H1 (cell line): ENCODE measurements around the gene TAPBPL. TPM values are rescaled to one million over a fixed set of nuclear protein-coding genes. Genes with fewer than 3 reads are reported as not detected.

Experiments used
- CTCF ChIA-PET: fragments of 300-600 bp; sonication (Branson Sonifier 250); formaldehyde crosslinking; loops from one replicate; lab custom pipeline; 2021; ENCODE audit not compliant: partially characterized antibody; lab: Charles Lee
- POLR2A ChIA-PET: fragments of 300-600 bp; sonication (Branson Sonifier 250); formaldehyde crosslinking; loops from one replicate; lab custom pipeline; 2021; ENCODE audit warnings: inconsistent platforms; ENCODE audit not compliant: partially characterized antibody; lab: Charles Lee
- DNase-seq, 2 experiments: peaks; one replicate each; pipeline versions ENCODE4 v3.0.0 to v3.0.0-alpha.2; 2010 to 2022; ENCODE audit warnings: low spot score in 2 of 2, low read depth in 1 of 2, mixed read lengths in 1 of 2
- FAIRE-seq: peaks from 2 replicates; lab custom pipeline; 2011; peaks lifted over from hg19 to GRCh38; lab: Jason Lieb, UNC
- H2AFZ ChIP-seq: 2 replicates; pipeline ENCODE4 v1.8.1; 2012; ENCODE audit warnings: low read length, inconsistent platforms
- H2AK5ac ChIP-seq: 2 replicates; pipeline ENCODE4 v1.6.1; 2013; ENCODE audit warnings: low read depth, low read length
- H2BK120ac ChIP-seq: replicated peaks from 2 replicates; pipeline ENCODE3; 2013; ENCODE audit warnings: low read depth, low read length, inconsistent platforms
- H2BK12ac ChIP-seq: 2 replicates; pipeline ENCODE4 v1.6.1; 2013; ENCODE audit warnings: low read depth, low read length
- H2BK15ac ChIP-seq: 2 replicates; pipeline ENCODE4 v1.6.1; 2013; ENCODE audit warnings: low read length
- H2BK20ac ChIP-seq: 2 replicates; pipeline ENCODE4 v1.6.1; 2013; ENCODE audit warnings: low read length
- H2BK5ac ChIP-seq: 2 replicates; pipeline ENCODE4 v1.6.1; 2013; ENCODE audit warnings: low read depth, low read length
- H3K14ac ChIP-seq: 2 replicates; pipeline ENCODE4 v1.6.1; 2013; ENCODE audit warnings: inconsistent platforms; ENCODE audit not compliant: insufficient read length
- H3K18ac ChIP-seq: 2 replicates; pipeline ENCODE4 v1.6.1; 2013; ENCODE audit warnings: low read length; ENCODE audit errors: extremely low read depth
- H3K23ac ChIP-seq: 2 replicates; pipeline ENCODE4 v1.6.1; 2013; ENCODE audit warnings: inconsistent platforms; ENCODE audit not compliant: insufficient read length
- H3K23me2 ChIP-seq: 2 replicates; pipeline ENCODE4 v1.6.1; 2013; ENCODE audit warnings: low read depth, low read length
- H3K27ac ChIP-seq: 2 replicates; pipeline ENCODE4 v1.6.1; 2011; ENCODE audit warnings: low read depth, low read length, inconsistent platforms
- H3K27me3 ChIP-seq, 4 experiments: replicated peaks in 1 of 4; 1 replicate in 1 of 4; 2 replicates in 3 of 4; pipeline versions ENCODE4 v1.6.1 to v1.8.1; 2011 to 2013; ENCODE audit warnings: low read length in 3 of 4, mild to moderate bottlenecking in 3 of 4, inconsistent platforms in 2 of 4, mixed read lengths in 2 of 4, moderate library complexity in 1 of 4; ENCODE audit not compliant: control insufficient read depth in 3 of 4, insufficient read depth in 3 of 4; ENCODE audit errors: extremely low read depth in 1 of 4
- H3K36me3 ChIP-seq, 4 experiments: 2 replicates each; pipeline versions ENCODE4 v1.6.1 to v1.8.1; 2011 to 2013; ENCODE audit warnings: mild to moderate bottlenecking in 4 of 4, low read length in 3 of 4, moderate library complexity in 2 of 4, control low read depth in 1 of 4, inconsistent platforms in 1 of 4; ENCODE audit not compliant: insufficient read depth in 4 of 4, control insufficient read depth in 2 of 4
- H3K4ac ChIP-seq: replicated peaks from 2 replicates; pipeline ENCODE3; 2013; ENCODE audit warnings: low read length, low read depth, mixed read lengths, inconsistent platforms; ENCODE audit not compliant: insufficient read length
- H3K4me1 ChIP-seq, 4 experiments: replicated peaks in 1 of 4; 1 replicate in 1 of 4; 2 replicates in 3 of 4; pipeline versions ENCODE4 v1.6.1 to v1.8.1; 2011 to 2013; ENCODE audit warnings: low read length in 3 of 4, inconsistent platforms in 2 of 4, mixed read lengths in 1 of 4; ENCODE audit not compliant: insufficient read depth in 4 of 4, control insufficient read depth in 3 of 4
- H3K4me2 ChIP-seq, 2 experiments: 2 replicates each; pipeline versions ENCODE4 v1.6.1 to v1.8.1; 2011 to 2013; ENCODE audit warnings: low read depth in 2 of 2, low read length in 2 of 2, control low read depth in 1 of 2, inconsistent platforms in 1 of 2, mild to moderate bottlenecking in 1 of 2; ENCODE audit not compliant: insufficient read depth in 1 of 2
- H3K4me3 ChIP-seq, 4 experiments: fragments of 200-600, 300-600 bp in 1 of 4; sonication (generic), shearing (Covaris generic), sonication (Bioruptor Twin) in 1 of 4; 2 replicates each; pipeline versions ENCODE4 v1.5.1 to v1.8.1; 2011 to 2016; ENCODE audit warnings: low read length in 4 of 4, low read depth in 3 of 4, control low read depth in 2 of 4, inconsistent platforms in 2 of 4, mild to moderate bottlenecking in 2 of 4, mixed read lengths in 1 of 4, moderate library complexity in 1 of 4; ENCODE audit not compliant: insufficient read depth in 2 of 4; ENCODE audit errors: extremely low read depth in 1 of 4
- H3K56ac ChIP-seq: replicated peaks from 2 replicates; pipeline ENCODE3; 2013; ENCODE audit warnings: low read depth, mild to moderate bottlenecking, mixed read lengths, low read length, inconsistent platforms; ENCODE audit not compliant: insufficient read length
- H3K79me1 ChIP-seq: 2 replicates; pipeline ENCODE4 v1.6.1; 2013; ENCODE audit warnings: low read depth, low read length, control low read depth
- H3K79me2 ChIP-seq, 2 experiments: 2 replicates each; pipeline versions ENCODE4 v1.6.1 to v1.8.1; 2012 to 2013; ENCODE audit warnings: low read length in 2 of 2, mild to moderate bottlenecking in 2 of 2, inconsistent platforms in 1 of 2; ENCODE audit not compliant: insufficient read depth in 2 of 2, control insufficient read depth in 1 of 2
- H3K9ac ChIP-seq, 4 experiments: replicated peaks in 1 of 4; 1 replicate in 1 of 4; 2 replicates in 3 of 4; pipeline versions ENCODE4 v1.6.1 to v1.8.1; 2011 to 2013; ENCODE audit warnings: low read depth in 3 of 4, low read length in 3 of 4, control low read depth in 2 of 4, mild to moderate bottlenecking in 2 of 4, moderate library complexity in 2 of 4, inconsistent platforms in 1 of 4; ENCODE audit errors: extremely low read depth in 1 of 4
- H3K9me3 ChIP-seq, 2 experiments: 2 replicates each; pipeline versions ENCODE4 v1.6.1 to v1.8.1; 2012 to 2013; ENCODE audit warnings: mild to moderate bottlenecking in 2 of 2, moderate library complexity in 2 of 2, control low read depth in 1 of 2, inconsistent platforms in 1 of 2, low read depth in 1 of 2, low read length in 1 of 2, mixed read lengths in 1 of 2; ENCODE audit not compliant: insufficient read depth in 2 of 2
- H4K20me1 ChIP-seq, 2 experiments: replicated peaks in 1 of 2; 2 replicates each; pipeline versions ENCODE3 to v1.8.1; 2011 to 2013; ENCODE audit warnings: inconsistent platforms in 2 of 2, low read length in 2 of 2, mild to moderate bottlenecking in 1 of 2; ENCODE audit not compliant: insufficient read depth in 2 of 2, control insufficient read depth in 1 of 2
- H4K5ac ChIP-seq: 2 replicates; pipeline ENCODE4 v1.6.1; 2013; ENCODE audit warnings: low read length, low read depth, mixed read lengths, inconsistent platforms; ENCODE audit not compliant: insufficient read length
- H4K8ac ChIP-seq: 2 replicates; pipeline ENCODE4 v1.8.0; 2013; ENCODE audit warnings: mild to moderate bottlenecking, moderate library complexity, low read length, inconsistent platforms; ENCODE audit not compliant: insufficient read depth; ENCODE audit errors: extremely low read depth
- H4K91ac ChIP-seq: replicated peaks from 2 replicates; pipeline ENCODE3; 2013; ENCODE audit warnings: low read length, mixed read lengths, inconsistent platforms; ENCODE audit not compliant: insufficient read length
- ZNF274 ChIP-seq: IDR thresholded peaks from 2 replicates; pipeline ENCODE4 v1.7.0; 2012; ENCODE audit warnings: low read length, borderline replicate concordance; ENCODE audit errors: extremely low read depth
- WGBS, 2 experiments: shearing (Covaris generic) in 1 of 2; methylation state at CpG; one replicate each; pipeline versions ENCODE4 v1.1.6 to v1.1.7; 2013 to 2015; ENCODE audit warnings: low lambda C conversion rate in 2 of 2, mixed read lengths in 2 of 2, inconsistent platforms in 1 of 2, low coverage in 1 of 2, missing lambda C conversion rate in 1 of 2; ENCODE audit not compliant: insufficient replicate concordance in 2 of 2, insufficient coverage in 1 of 2, insufficient read length in 1 of 2; ENCODE audit errors: extremely low coverage in 1 of 2, missing lambda C conversion rate in 1 of 2; 5-methylcytosine and 5-hydroxymethylcytosine counted together
- polyA plus RNA-seq, 7 experiments: library from polyadenylated mRNA; depleted of rRNA in 3 of 7; stranded (reverse) in 5 of 7; unstranded in 2 of 7; fragments of >200 nt in 5 of 7; fragments of 200-250 nt in 2 of 7; gene quantifications; 1 replicate in 5 of 7; 2 replicates in 1 of 7; 4 replicates in 1 of 7; pipeline versions ENCODE4 v1.2.1 to v1.2.3, GENCODE V29; 2011 to 2013; ENCODE audit warnings: missing spikeins in 2 of 7, mixed read lengths in 2 of 7
- total RNA-seq: library from RNA; stranded (reverse); fragmentation: NEBNext Ultra II Directional; extraction: Animal tissue kit (Norgen Biotek cat#: 25700); gene quantifications from 2 replicates; pipeline ENCODE4 v1.2.1, GENCODE V29; 2021

The TAPBPL gene
- total and polyA plus RNA-seq, 2 of the 8 experiments (the other 6 are each of a cell fraction or from before 2014, with no cell fraction given), result 0.61 to 1.5 TPM

GRCh38 chr12:6428326-6428725, 23.5 kb upstream of the TAPBPL start:
- Histone ChIP-seq H2AFZ (no peak overlapping the region), H2BK120ac (no peak overlapping the region), H3K27me3 (no peaks in the 10 kb centered on the region; a peak in 1 of 7 replicates), H3K79me1 (no peaks in the 10 kb centered on the region), H2AK5ac (no peak overlapping the region), H3K27ac (no peak overlapping the region), H4K8ac (no peak overlapping the region), H3K23me2 (no peaks in the 10 kb centered on the region), H3K9ac (no peak overlapping the region), H3K56ac (no peak overlapping the region), H3K4ac (no peak overlapping the region), H3K18ac (no peak overlapping the region), H3K14ac (no peak overlapping the region), H4K91ac (no peak overlapping the region), H4K20me1 (no peaks in the 10 kb centered on the region), H3K4me2 (no peak overlapping the region), H3K23ac (no peak overlapping the region), H3K4me1 (peaks cover 0 to 4% (median under 1%) of the 10 kb centered on the region in 4 experiments; a peak in 2 of 7 replicates), H3K79me2 (no peaks in the 10 kb centered on the region), H3K36me3 (no peaks in the 10 kb centered on the region), H2BK12ac (no peak overlapping the region), H2BK20ac (no peak overlapping the region), H3K4me3 (no peak overlapping the region), H2BK15ac (no peak overlapping the region), H4K5ac (no peak overlapping the region), H3K9me3 (no peaks in the 10 kb centered on the region), H2BK5ac (no peak overlapping the region)
- DNase-seq (no peak), FAIRE-seq (no peak)
- no peak for TF ChIP-seq ZNF274
- POLR2A ChIA-PET, result interaction anchor here (0.7 to 1.6 kb wide), 3 partner anchors 19 to 133 kb away, joined by 4 to 6 read pairs (median 5); partner anchors contain the start of gene VAMP1
- 89% methylated on average over 3 of the region's 3 CpGs; no CpG with 5 or more reads in 1 of the 2 experiments for WGBS, 2 experiments
- CTCF ChIA-PET, result interaction anchor here (0.6 to 7.4 kb wide), 4 partner anchors 11 to 110 kb away, joined by 3 to 202 read pairs (median 6); no protein-coding TSS in a partner anchor
